ENCODE measurements around the gene C1orf185. TPM values are rescaled to one million over a fixed set of nuclear protein-coding genes. Genes with fewer than 3 reads are reported as not detected.
"Not testable (repeated sequence)": the region's sequence is repeated elsewhere in the genome, so short reads cannot be mapped to it uniquely, and the experiment has no call there.

Gene C1orf185
- total RNA-seq, 4 donors from 2014 or later, result not detected

DNA sequence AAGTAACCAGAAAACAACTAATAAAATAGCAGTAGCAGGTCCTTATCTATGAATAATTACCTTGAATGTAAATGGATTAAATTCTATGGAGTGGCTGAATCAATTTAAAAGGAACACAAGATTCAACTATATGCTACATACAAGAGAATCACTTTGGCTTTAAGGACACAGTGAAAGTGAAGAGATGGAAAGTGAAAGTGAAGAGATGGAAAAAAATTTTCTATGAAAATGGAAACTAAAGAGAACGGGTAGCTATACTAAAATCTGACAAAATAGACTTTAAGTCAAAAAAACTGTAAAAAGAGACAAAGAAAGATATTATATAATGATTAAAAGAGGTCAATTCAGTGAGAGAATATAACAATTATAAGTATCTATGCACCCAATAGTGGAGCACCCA is 54.7 kb downstream of the C1orf185 start:
- Histone ChIP-seq H3K4me3 (no peak overlapping the region), H3K27ac (no peak overlapping the region), H3K27me3 (no peaks in the 10 kb centered on the region), H3K4me1 (no peaks in the 10 kb centered on the region), H3K36me3 (no peaks in the 10 kb centered on the region), H3K9me3 (peaks cover 0 to 27% (median 4%) of the 10 kb centered on the region in 4 donors)
- WGBS, 2 donors, result 56 to 63% methylated on average over 1 of the region's 1 CpG
- DNase-seq (ENCODE audit: low spot score in 2 of 2), result no peak
- TF ChIP-seq EP300 (IDR thresholded peaks at IDR 0.05), result no peak
- no peak for TF ChIP-seq POLR2A (IDR thresholded peaks at IDR 0.05)
- TF ChIP-seq CTCF (IDR thresholded peaks at IDR 0.05), result no peak

- Histone ChIP-seq H3K4me3 (no peak overlapping the region), H3K4me1 (no peaks in the 10 kb centered on the region), H3K27ac (no peak overlapping the region), H3K36me3 (no peaks in the 10 kb centered on the region), H3K27me3 (no peaks in the 10 kb centered on the region), H3K9me3 (peaks cover 0 to 27% (median 4%) of the 10 kb centered on the region in 4 donors)
- 81 to 84% methylated on average over 4 of the region's 4 CpGs for whole genome bisulfite sequencing, 2 donors
- TF ChIP-seq CTCF (IDR thresholded peaks at IDR 0.05) (no peak), EP300 (IDR thresholded peaks at IDR 0.05) (no peak), POLR2A (IDR thresholded peaks at IDR 0.05) (no peak)
- DNase-seq (ENCODE audit: low spot score in 2 of 2), result no peak
Measured at GRCh38 chr1:51157395-51157794, 55.4 kb downstream of the C1orf185 start.

- no peak for DNase-seq (ENCODE audit: low spot score in 2 of 2)
- 95 to 96% methylated on average over 4 of the region's 4 CpGs for WGBS, 2 donors
- Histone ChIP-seq H3K27me3 (no peaks in the 10 kb centered on the region), H3K4me3 (no peak overlapping the region), H3K36me3 (no peaks in the 10 kb centered on the region), H3K4me1 (no peaks in the 10 kb centered on the region), H3K27ac (no peak overlapping the region), H3K9me3 (peaks cover 0 to 27% (median 4%) of the 10 kb centered on the region in 4 donors)
- no peak for TF ChIP-seq CTCF (IDR thresholded peaks at IDR 0.05)
Measured at GRCh38 chr1:51158263-51158662, 56.2 kb downstream of the C1orf185 start.

GRCh38 chr1:51162560-51162959 is 60.5 kb downstream of the C1orf185 start:
- not testable (repeated sequence) for H3K4me1 ChIP-seq; H3K27me3 ChIP-seq; H3K36me3 ChIP-seq; H3K27ac ChIP-seq; H3K4me3 ChIP-seq; H3K9me3 ChIP-seq; DNase-seq (ENCODE audit: low spot score in 2 of 2)
- 80 to 84% methylated on average over 5 of the region's 5 CpGs for WGBS, 2 donors

- Histone ChIP-seq H3K36me3 (no peaks in the 10 kb centered on the region), H3K27me3 (no peaks in the 10 kb centered on the region), H3K9me3 (no peaks in the 10 kb centered on the region), H3K4me1 (peaks cover 0 to 4% (median 0%) of the 10 kb centered on the region in 4 donors), H3K4me3 (no peak overlapping the region), H3K27ac (no peak overlapping the region)
- DNase-seq (ENCODE audit: low spot score in 2 of 2), result no peak
- TF ChIP-seq EP300 (IDR thresholded peaks at IDR 0.05) (no peak), POLR2A (IDR thresholded peaks at IDR 0.05) (no peak), CTCF (IDR thresholded peaks at IDR 0.05) (no peak)
Measured at GRCh38 chr1:51165540-51165939, 63.5 kb downstream of the C1orf185 start.

DNA sequence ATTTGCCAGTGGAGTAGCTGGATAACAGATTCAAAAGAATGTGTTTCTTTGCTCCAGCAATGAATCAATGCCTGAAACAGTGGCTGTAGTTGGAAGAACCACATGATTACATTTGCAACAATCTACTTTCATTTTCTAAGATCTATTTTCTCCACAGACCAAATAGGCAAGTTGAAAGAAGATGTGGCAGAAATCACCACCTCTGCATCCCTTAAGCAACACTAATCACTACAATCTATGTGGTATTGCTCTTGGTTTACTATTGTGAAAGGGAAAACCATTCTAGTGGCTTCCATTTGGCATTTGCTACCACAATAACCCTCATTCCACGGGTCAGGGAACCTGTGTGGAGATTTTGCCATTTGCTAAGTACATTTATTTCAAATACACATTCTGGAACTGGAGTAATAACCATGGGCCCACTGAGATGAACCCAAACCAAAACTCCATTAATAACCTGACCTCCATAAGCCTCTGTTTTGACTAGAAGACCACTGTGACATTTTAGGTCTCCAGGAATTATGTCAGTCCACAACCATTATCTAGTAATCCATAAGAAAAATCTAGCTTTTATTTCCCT is 66.3 kb downstream of the C1orf185 start:
- Histone ChIP-seq H3K4me3 (no peak overlapping the region), H3K4me1 (peaks cover 0 to 4% (median 0%) of the 10 kb centered on the region in 4 donors), H3K36me3 (no peaks in the 10 kb centered on the region), H3K27me3 (no peaks in the 10 kb centered on the region), H3K9me3 (no peaks in the 10 kb centered on the region), H3K27ac (no peak overlapping the region)
- TF ChIP-seq POLR2A (IDR thresholded peaks at IDR 0.05) (no peak), CTCF (IDR thresholded peaks at IDR 0.05) (no peak), EP300 (IDR thresholded peaks at IDR 0.05) (no peak)
- 48 to 50% methylated on average over 1 of the region's 1 CpG for WGBS, 2 donors
- no peak for DNase-seq (ENCODE audit: low spot score in 2 of 2)

All from tibial nerve (tissue), 4 donors.